NCI-H2171 (cell line): ENCODE results near the gene DGKK.
"Not testable (repeated sequence)": the region's sequence is repeated elsewhere in the genome, so short reads cannot be mapped to it uniquely, and the experiment has no call there.

Source experiments
- DNase-seq: peaks from one replicate; lab custom pipeline; 2025; lab: John Stamatoyannopoulos, UW

DGKK gene

GRCh38 chrX:50431623-50432022, 39.0 kb downstream of the DGKK start:
- DNase-seq = no peak

GRCh38 chrX:50430917-50431575, 39.6 kb downstream of the DGKK start:
- no peak for DNase-seq

GRCh38 chrX:50428174-50428573, 42.5 kb downstream of the DGKK start:
- no peak for DNase-seq

- DNase-seq = no peak
Measured at GRCh38 chrX:50407976-50408375, 62.6 kb downstream of the DGKK start.

GRCh38 chrX:50403903-50404302, 66.7 kb downstream of the DGKK start:
- DNase-seq = no peak

GRCh38 chrX:50402886-50403285, 67.7 kb downstream of the DGKK start:
- no peak for DNase-seq

- DNase-seq = no peak
Measured at GRCh38 chrX:50393902-50394301, 76.7 kb downstream of the DGKK start.

- DNase-seq = no peak
Measured at GRCh38 chrX:50386520-50386919, 84.1 kb downstream of the DGKK start.

- no peak for DNase-seq
Measured at GRCh38 chrX:50381729-50382415, 88.8 kb downstream of the DGKK start.

GRCh38 chrX:50375481-50376267, 95.0 kb downstream of the DGKK start:
- no peak for DNase-seq

GRCh38 chrX:50372966-50373365, 97.7 kb downstream of the DGKK start:
- no peak for DNase-seq

- DNase-seq = no peak
Measured at GRCh38 chrX:50343917-50344316, 126.7 kb downstream of the DGKK start.

GRCh38 chrX:50333308-50333707, 137.3 kb downstream of the DGKK start:
- no peak for DNase-seq

GRCh38 chrX:50332668-50333067, 138.0 kb downstream of the DGKK start:
- DNase-seq = not testable (repeated sequence)

GRCh38 chrX:50327235-50327634, 143.4 kb downstream of the DGKK start:
- DNase-seq = no peak
